Esophagus (tissue), 2 donors: Measurements from ENCODE around the gene ZNF525. TPM values are rescaled to one million over a fixed set of nuclear protein-coding genes. Genes with fewer than 3 reads are reported as not detected.
"Not testable (repeated sequence)": the region's sequence is repeated elsewhere in the genome, so short reads cannot be mapped to it uniquely, and the experiment has no call there.

Source experiments
- H3K27ac ChIP-seq, 2 donors: one replicate each; pipeline ENCODE4 v1.5.1; 2013; ENCODE audit warnings: low read depth in 2 of 2, mild to moderate bottlenecking in 2 of 2, inconsistent platforms in 1 of 2, low read length in 1 of 2, moderate library complexity in 1 of 2
- H3K27me3 ChIP-seq, 2 donors: one replicate each; pipeline ENCODE4 v1.6.1; 2013; ENCODE audit warnings: low read length in 2 of 2, control low read depth in 1 of 2, mild to moderate bottlenecking in 1 of 2; ENCODE audit not compliant: insufficient read depth in 2 of 2, control insufficient read depth in 1 of 2
- H3K36me3 ChIP-seq, 2 donors: one replicate each; pipeline ENCODE4 v1.6.1; 2013; ENCODE audit warnings: low read length in 1 of 2; ENCODE audit not compliant: control insufficient read depth in 2 of 2, insufficient read depth in 2 of 2
- H3K4me1 ChIP-seq, 2 donors: one replicate each; pipeline ENCODE4 v1.6.1; 2013; ENCODE audit warnings: low read length in 1 of 2; ENCODE audit not compliant: control insufficient read depth in 2 of 2, insufficient read depth in 2 of 2
- H3K4me3 ChIP-seq, 2 donors: one replicate each; pipeline ENCODE4 v1.5.1; 2013; ENCODE audit warnings: low read length in 2 of 2, mild to moderate bottlenecking in 2 of 2, low read depth in 1 of 2, moderate library complexity in 1 of 2
- H3K9me3 ChIP-seq, 2 donors: one replicate each; pipeline ENCODE4 v1.6.1; 2013; ENCODE audit warnings: mild to moderate bottlenecking in 2 of 2, low read depth in 1 of 2, low read length in 1 of 2, moderate library complexity in 1 of 2; ENCODE audit not compliant: control insufficient read depth in 2 of 2, insufficient read depth in 1 of 2
- WGBS, 2 donors: extraction: QIAGEN DNeasy Blood & Tissue Kit; methylation state at CpG; one replicate each; pipeline ENCODE4 v1.1.7; 2013; 5-methylcytosine and 5-hydroxymethylcytosine counted together
- polyA plus RNA-seq, 2 donors: library from polyadenylated mRNA; stranded (reverse); fragments of 200-250 nt; gene quantifications; one replicate each; pipeline ENCODE4 v1.2.3, GENCODE V29; 2013
- donor health status: healthy with polysubstance abuse.
- donor health status: Bipolar disorder and iron deficiency.

Gene ZNF525
- 1 to 10 TPM; 3.2 to 5.2 TPM for polyA plus RNA-seq

DNA sequence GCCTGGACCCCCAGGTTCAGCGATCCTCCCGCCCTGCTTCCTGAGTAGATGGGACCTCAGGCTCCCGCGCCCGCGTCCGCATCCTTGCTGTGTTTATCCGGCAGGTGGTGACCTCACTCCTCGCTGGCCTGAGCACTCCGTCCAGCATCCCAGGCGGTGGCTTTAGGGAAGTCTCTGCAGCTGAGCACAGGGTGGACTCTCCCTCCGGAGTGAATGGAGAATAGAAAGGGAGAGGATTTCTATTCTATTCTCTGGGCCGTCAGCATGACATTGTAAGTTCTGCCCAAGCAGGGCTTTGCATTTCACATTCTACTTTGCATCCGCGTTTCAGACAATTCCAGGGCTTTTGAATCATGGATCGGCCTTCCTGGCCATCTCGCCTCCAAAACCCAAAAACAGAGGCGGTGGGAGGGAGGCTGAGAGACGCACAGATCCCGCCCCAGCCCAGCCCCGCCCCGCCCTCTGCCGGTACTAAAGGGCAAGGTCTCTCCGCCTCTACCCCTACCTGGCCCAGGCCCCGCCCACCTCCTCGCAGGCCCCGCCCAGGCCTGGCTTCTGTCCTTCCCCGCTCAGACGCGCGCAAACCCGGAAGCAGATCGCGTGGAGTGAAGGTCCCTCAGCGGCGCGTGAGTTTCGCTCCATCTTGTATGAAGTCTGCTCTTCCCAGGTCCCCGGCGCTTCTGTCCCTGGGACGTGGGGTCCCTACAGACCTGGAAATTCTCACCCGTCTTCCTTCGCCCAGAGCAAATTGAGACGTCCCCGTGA, at the start of gene ZNF525:
Gene ZNF525 (plus strand): TSS at position 572 of the 765 bp plus-strand sequence. CDS start 6,577 bp downstream, outside the sequence.
- no peaks in the 10 kb centered on the region for H3K9me3 ChIP-seq
- no peaks in the 10 kb centered on the region for H3K36me3 ChIP-seq
- WGBS, 2 donors = 4% methylated on average over 45 of the region's 45 CpGs
- no peaks in the 10 kb centered on the region for H3K27me3 ChIP-seq
- peak within 1 kb of the TSS; percentile 78 to 87 for H3K27ac ChIP-seq
- H3K4me3 ChIP-seq = peak within 1 kb of the TSS; percentile 65 to 87
- no peaks in the 10 kb centered on the region for H3K4me1 ChIP-seq

DNA sequence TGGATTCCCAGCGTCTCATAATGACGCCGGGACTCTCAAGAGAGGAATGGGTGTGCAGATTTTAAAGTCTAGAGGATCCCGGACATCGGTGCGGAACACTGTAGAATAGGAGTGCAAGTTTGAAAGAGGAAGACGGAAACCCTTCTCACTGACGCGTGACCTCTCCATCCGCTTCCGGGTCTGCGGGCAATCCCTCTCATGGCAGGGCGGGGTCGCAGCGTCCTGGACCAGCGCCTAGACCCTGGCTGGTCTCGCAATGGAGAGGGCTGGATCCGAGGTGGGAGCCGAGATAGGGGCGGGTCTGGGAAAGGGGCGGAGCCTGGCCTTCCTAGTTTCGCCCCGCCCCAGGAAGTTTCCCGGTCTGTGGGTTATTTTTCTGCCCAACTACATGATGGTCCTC, 36.5 kb upstream of the ZNF525 start:
- no peaks in the 10 kb centered on the region for H3K27me3 ChIP-seq
- peaks cover 0 to 3% of the 10 kb centered on the region in 2 donors for H3K4me1 ChIP-seq
- no peak overlapping the region for H3K27ac ChIP-seq
- WGBS, 2 donors = 26 to 35% methylated on average over 24 of the region's 24 CpGs
- peaks cover 0 to 16% of the 10 kb centered on the region in 2 donors for H3K9me3 ChIP-seq
- no peak overlapping the region for H3K4me3 ChIP-seq
- H3K36me3 ChIP-seq = no peaks in the 10 kb centered on the region

DNA sequence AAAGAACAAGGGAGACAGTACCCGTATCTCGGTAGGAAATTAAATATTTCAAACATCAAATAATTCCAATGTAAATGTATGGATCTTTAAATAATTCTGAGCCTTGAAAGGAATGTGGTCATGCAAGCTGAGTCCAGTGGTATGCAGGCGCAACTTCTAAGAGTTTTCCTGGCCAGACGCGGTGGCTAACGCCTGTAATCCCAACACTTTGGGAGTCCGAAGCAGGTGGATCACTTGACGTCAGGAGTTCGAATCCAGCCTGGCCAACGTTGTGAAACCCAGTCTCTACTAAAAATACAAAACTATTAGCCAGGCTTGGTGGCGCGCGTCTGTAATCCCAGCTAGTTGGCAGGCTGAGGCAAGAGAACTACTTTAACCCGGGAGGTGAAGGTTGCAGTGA, 33.0 kb upstream of the ZNF525 start:
- H3K27me3 ChIP-seq = no peaks in the 10 kb centered on the region
- H3K4me3 ChIP-seq = peak overlapping the region in 1 of 2 donors; percentile 97
- H3K9me3 ChIP-seq = peaks cover 0 to 8% of the 10 kb centered on the region in 2 donors
- no peak overlapping the region for H3K27ac ChIP-seq
- H3K4me1 ChIP-seq = peaks cover 0 to 3% of the 10 kb centered on the region in 2 donors
- 52 to 55% methylated on average over 14 of the region's 14 CpGs for WGBS, 2 donors
- no peaks in the 10 kb centered on the region for H3K36me3 ChIP-seq

DNA sequence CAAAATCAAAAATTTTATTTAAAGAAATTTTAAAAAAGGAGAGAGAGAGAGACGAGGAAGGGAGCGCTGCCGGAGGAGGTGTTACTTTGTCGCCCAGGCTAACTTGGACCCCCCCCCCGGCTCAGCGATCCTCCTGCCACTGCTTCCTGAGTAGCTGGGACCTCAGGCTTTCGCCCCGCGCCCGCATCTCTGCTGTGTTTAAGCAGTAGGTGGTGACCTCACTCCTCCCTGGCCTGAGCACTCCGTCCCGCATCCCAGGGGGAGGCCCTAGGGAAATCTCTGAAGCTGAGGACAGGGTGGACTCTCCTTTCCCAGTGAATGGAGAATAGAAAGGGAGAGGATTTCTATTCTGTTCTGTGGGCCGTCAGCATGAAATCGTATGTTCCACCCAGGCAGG, 32.4 kb upstream of the ZNF525 start:
- Histone ChIP-seq H3K4me1 (peaks cover 0 to 3% of the 10 kb centered on the region in 2 donors), H3K36me3 (peaks cover 0 to 3% of the 10 kb centered on the region in 2 donors), H3K9me3 (peaks cover 0 to 3% of the 10 kb centered on the region in 2 donors), H3K27ac (peak overlapping the region; percentile 66 to 87), H3K27me3 (no peaks in the 10 kb centered on the region), H3K4me3 (peak overlapping the region; percentile 56 to 97)
- 1 to 2% methylated on average over 14 of the region's 14 CpGs for WGBS, 2 donors

DNA sequence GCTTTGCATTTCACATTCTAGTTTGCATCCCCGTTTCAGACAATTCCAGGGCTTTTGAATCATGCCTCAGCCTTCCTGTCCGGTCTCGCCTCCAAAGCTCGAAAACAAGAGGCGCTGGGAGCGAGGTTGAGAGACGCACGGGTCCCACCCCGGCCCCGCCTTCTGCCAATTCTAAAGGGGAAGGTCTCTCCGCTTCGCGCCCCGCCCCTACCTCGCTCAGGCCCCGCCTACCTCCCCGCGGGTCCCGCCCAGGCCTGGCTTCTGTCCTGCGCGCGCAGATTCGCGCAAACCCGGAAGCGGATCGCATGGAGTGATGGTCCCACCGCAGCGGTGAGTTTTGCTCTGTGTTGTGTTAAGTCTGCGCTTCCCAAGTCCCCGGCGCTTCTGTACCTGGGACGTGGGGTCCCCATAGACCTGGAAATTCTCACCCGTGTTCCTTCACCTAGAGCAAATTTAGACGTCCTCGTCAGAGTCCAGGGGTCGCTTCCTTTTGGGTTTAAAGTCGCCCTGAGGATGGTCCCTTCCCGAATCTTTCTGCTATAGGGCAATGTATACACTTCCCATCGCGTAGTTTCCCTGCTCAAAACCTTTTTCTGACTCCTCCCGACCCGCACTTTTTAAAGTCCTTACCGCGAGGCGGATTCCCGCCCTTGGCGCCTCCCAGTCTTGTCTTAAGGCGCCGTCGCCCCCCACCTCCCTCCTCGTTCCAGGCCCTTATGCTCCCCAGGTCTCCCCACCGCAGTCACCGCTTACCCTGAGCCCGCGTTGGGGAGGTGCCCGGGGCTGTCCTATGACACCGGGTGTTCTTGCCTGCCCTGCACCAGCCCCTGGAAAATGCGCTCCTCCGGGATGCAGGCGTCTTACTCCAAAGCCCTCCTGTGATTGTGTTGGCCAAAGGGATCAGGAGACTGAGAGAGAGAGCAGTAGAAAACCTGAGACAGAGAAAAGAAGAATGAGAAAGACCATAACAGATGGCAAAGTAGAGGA, 31.7 kb upstream of the ZNF525 start, which contains the start of gene ZNF845:
Gene ZNF845 (plus strand): TSS at position 287 of the 987 bp plus-strand sequence. CDS start 7,559 bp downstream, outside the sequence.
- H3K27me3 ChIP-seq = no peaks in the 10 kb centered on the region
- WGBS, 2 donors = 0% methylated on average over 60 to 61 of the region's 61 CpGs
- peaks cover 0 to 8% of the 10 kb centered on the region in 2 donors for H3K36me3 ChIP-seq
- H3K4me3 ChIP-seq = peak within 1 kb of the TSS; percentile 70 to 97
- peaks cover 0 to 3% of the 10 kb centered on the region in 2 donors for H3K4me1 ChIP-seq
- H3K27ac ChIP-seq = peak within 1 kb of the TSS; percentile 69 to 88
- peaks cover 0 to 10% of the 10 kb centered on the region in 2 donors for H3K9me3 ChIP-seq

DNA sequence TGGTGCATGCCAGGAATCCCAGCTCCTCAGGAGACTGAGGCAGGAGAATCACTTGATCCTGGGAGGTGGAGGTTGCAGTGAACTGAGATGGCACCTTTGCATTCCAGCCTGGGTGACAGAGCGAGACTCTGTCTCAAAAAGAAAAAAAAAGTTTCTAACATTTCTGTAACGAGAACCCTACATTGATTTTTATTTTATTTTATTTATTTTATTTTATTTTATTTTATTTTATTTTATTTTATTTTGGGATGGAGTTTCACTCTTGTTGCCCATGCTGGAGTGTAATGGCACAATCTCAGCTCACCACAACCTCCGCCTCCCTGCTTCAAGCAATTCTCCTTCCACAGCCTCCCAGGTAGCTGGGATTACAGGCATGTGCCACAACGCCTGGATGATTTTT, 21.1 kb upstream of the ZNF525 start:
- H3K4me3 ChIP-seq, H3K4me1 ChIP-seq, H3K27me3 ChIP-seq, H3K27ac ChIP-seq: not testable (repeated sequence)
- Histone ChIP-seq H3K9me3 (peaks cover 5 to 48% of the 10 kb centered on the region in 2 donors), H3K36me3 (peaks cover 11 to 37% of the 10 kb centered on the region in 2 donors)
- 97 to 99% methylated on average over 4 of the region's 4 CpGs for WGBS, 2 donors

DNA sequence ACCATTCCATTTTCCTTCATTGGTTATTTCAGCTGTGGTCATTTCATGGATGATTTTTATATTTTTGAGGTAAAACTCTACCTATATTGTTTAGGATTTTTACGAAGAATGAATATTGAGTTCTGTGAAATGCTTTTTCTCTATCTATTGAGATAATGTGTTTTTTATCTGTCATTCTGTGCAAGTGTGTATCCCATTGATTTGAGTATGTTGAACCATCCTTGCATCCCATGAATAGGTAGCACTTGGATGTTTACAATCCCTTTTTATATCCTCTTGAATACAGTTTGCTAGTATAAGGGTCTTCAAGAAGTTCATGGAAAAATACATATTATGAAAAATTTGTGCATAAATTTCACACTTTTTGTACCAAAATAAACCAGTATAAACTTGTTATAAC, 9.8 kb upstream of the ZNF525 start:
- peaks cover 18 to 21% of the 10 kb centered on the region in 2 donors for H3K9me3 ChIP-seq
- peaks cover 3 to 7% of the 10 kb centered on the region in 2 donors for H3K36me3 ChIP-seq

DNA sequence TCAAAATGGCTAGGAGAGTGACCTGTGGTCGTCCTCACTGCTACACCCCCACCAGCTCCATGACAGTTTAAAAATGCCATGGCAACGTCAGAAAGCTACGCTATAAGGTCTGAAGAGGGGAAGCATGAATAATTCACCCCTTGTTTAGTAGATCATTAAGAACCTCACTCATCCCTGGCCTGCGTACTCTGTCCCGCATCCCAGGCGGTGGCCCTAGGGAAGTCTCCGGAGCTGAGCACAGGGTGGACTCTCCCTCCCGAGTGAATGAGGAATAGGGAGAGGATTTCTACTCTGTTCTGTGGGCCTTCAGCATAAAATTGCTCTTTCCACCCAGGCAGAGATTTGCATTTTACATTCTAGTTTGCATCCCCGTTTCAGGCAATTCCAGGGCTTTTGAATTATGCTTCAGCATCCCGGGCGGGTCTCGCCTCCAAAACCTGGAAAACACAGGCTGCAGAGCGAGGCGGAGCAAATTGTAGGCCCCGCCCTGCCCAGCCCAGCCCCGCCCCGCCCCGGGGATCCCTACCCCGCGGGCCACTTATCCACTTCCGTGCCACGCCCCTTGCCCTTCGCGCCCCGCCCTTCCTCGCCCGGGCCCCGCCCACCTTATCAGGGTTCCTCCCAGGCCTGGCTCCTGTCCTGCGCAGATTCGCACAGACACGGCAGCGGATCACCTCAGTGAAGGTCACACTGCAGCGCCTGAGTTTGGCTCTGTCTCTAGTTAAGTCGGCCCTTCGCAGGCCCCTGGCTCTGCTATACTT, 7.5 kb upstream of the ZNF525 start:
- WGBS, 2 donors = 60 to 65% methylated on average over 35 of the region's 35 CpGs
- no peaks in the 10 kb centered on the region for H3K4me1 ChIP-seq
- H3K4me3 ChIP-seq = no peak overlapping the region
- H3K9me3 ChIP-seq = peaks cover 18% of the 10 kb centered on the region in 2 donors
- no peaks in the 10 kb centered on the region for H3K36me3 ChIP-seq
- no peaks in the 10 kb centered on the region for H3K27me3 ChIP-seq
- no peak overlapping the region for H3K27ac ChIP-seq

More for the DNA sequence above, 9.8 kb upstream of the ZNF525 start:
- Histone ChIP-seq H3K27ac (no peak overlapping the region), H3K27me3 (no peaks in the 10 kb centered on the region), H3K4me3 (no peak overlapping the region), H3K4me1 (no peaks in the 10 kb centered on the region)
- 99 to 100% methylated on average over 1 of the region's 1 CpG for WGBS, 2 donors

DNA sequence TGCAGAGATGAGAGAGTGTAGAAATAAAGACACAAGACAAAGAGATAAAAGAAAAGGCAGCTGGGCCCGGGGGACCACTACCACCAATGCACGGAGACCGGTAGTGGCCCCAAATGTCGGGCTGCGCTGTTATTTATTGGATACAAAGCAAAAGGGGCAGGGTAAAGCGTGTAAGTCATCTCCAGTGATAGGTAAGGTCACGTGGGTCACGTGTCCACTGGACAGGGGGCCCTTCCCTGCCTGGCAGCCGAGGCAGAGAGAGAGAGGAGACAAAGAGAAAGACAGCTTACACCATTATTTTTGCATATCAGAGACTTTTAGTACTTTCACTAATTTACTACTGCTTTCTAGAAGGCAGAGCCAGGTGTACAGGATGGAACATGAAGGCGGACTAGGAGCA, 5.4 kb upstream of the ZNF525 start:
- H3K4me3 ChIP-seq, H3K27me3 ChIP-seq, H3K36me3 ChIP-seq, H3K4me1 ChIP-seq, H3K27ac ChIP-seq: not testable (repeated sequence)
- 79 to 92% methylated on average over 7 to 10 of the region's 10 CpGs for WGBS, 2 donors
- H3K9me3 ChIP-seq = peaks cover 15 to 18% of the 10 kb centered on the region in 2 donors
